IMR-90 (cell line): ENCODE measurements around the gene KDF1. TPM values are rescaled to one million over a fixed set of nuclear protein-coding genes. Genes with fewer than 3 reads are reported as not detected.
A peak's percentile ranks its signal among the peaks of the same experiment; 100 is the strongest.

Experiments used
- ATAC-seq: fragments of 200-7000 bp; cut with Tn5 transposase; 2 replicates; pipeline ENCODE4 v1.9.1; 2020; ENCODE audit warnings: low read depth, mild to moderate bottlenecking, moderate library complexity
- BruUV-seq: library from RNA; stranded (reverse); fragments of 400-500 nt; replicated peaks from 2 replicates; lab custom pipeline; 2021; lab: Mats Ljungman, UMichigan
- CTCF ChIA-PET: fragments of 300-600 bp; formaldehyde crosslinking; extraction: SDS; loops from one replicate; lab custom pipeline; 2021; ENCODE audit warnings: antibody characterized with exemption; lab: Yijun Ruan, JAX
- POLR2A ChIA-PET: fragments of 300-600 bp; sonication (Branson Sonifier 250); formaldehyde crosslinking; loops from one replicate; lab custom pipeline; 2022; ENCODE audit warnings: antibody characterized with exemption; ENCODE audit not compliant: unreplicated experiment; lab: Charles Lee
- DNase-seq: peaks from one replicate; pipeline ENCODE4 v3.0.0; 2013
- H2AFZ ChIP-seq: replicated peaks from 2 replicates; pipeline ENCODE3; 2013; ENCODE audit warnings: low read length, mild to moderate bottlenecking; ENCODE audit not compliant: poor library complexity
- H2AK5ac ChIP-seq: 2 replicates; pipeline ENCODE4 v1.6.1; 2013; ENCODE audit warnings: low read depth, low read length, inconsistent platforms
- H2AK9ac ChIP-seq: replicated peaks from 2 replicates; pipeline ENCODE3; 2013; ENCODE audit warnings: mild to moderate bottlenecking, low read depth, low read length, moderate library complexity; ENCODE audit not compliant: poor library complexity
- H2BK120ac ChIP-seq: 2 replicates; pipeline ENCODE4 v1.6.1; 2013; ENCODE audit warnings: low read depth, low read length, inconsistent platforms
- H2BK15ac ChIP-seq: 3 replicates; pipeline ENCODE4 v1.6.1; 2013; ENCODE audit warnings: low read depth, low read length, inconsistent platforms
- H2BK20ac ChIP-seq: 2 replicates; pipeline ENCODE4 v1.6.1; 2013; ENCODE audit warnings: low read depth, mild to moderate bottlenecking, inconsistent platforms, low read length, moderate library complexity
- H2BK5ac ChIP-seq: 2 replicates; pipeline ENCODE4 v1.6.1; 2013; ENCODE audit warnings: mild to moderate bottlenecking, low read depth, low read length, inconsistent platforms; ENCODE audit not compliant: poor library complexity, severe bottlenecking
- H3K14ac ChIP-seq: replicated peaks from 2 replicates; pipeline ENCODE4 v1.6.1; 2013; ENCODE audit warnings: low read depth, low read length, inconsistent platforms
- H3K18ac ChIP-seq: 2 replicates; pipeline ENCODE4 v1.6.1; 2013; ENCODE audit warnings: low read depth, low read length, control low read depth
- H3K23ac ChIP-seq: 2 replicates; pipeline ENCODE4 v1.6.1; 2013; ENCODE audit warnings: low read depth, low read length, inconsistent platforms
- H3K27ac ChIP-seq: 2 replicates; pipeline ENCODE4 v1.5.1; 2013; ENCODE audit warnings: mild to moderate bottlenecking, control low read depth, low read length; ENCODE audit not compliant: insufficient read depth
- H3K27me3 ChIP-seq: 2 replicates; pipeline ENCODE4 v1.6.1; 2013; ENCODE audit warnings: low read length; ENCODE audit not compliant: control insufficient read depth, insufficient read depth
- H3K36me3 ChIP-seq: 2 replicates; pipeline ENCODE4 v1.6.1; 2013; ENCODE audit warnings: low read length, mixed read lengths; ENCODE audit not compliant: control insufficient read depth, insufficient read depth
- H3K4ac ChIP-seq: 2 replicates; pipeline ENCODE4 v1.6.1; 2013; ENCODE audit warnings: low read depth, low read length, inconsistent platforms
- H3K4me1 ChIP-seq: 2 replicates; pipeline ENCODE4 v1.6.1; 2013; ENCODE audit warnings: low read length, mixed read lengths; ENCODE audit not compliant: control insufficient read depth, insufficient read depth
- H3K4me2 ChIP-seq: 2 replicates; pipeline ENCODE4 v1.6.1; 2013; ENCODE audit warnings: low read depth, mild to moderate bottlenecking, control low read depth, low read length, moderate library complexity
- H3K4me3 ChIP-seq: 2 replicates; pipeline ENCODE4 v1.5.1; 2013; ENCODE audit warnings: low read depth, mild to moderate bottlenecking, control low read depth, low read length, moderate library complexity; ENCODE audit not compliant: insufficient read depth
- H3K56ac ChIP-seq: 2 replicates; pipeline ENCODE4 v1.6.1; 2013; ENCODE audit warnings: low read length, inconsistent platforms; ENCODE audit not compliant: insufficient read depth; ENCODE audit errors: extremely low read depth
- H3K79me1 ChIP-seq, 2 experiments: 2 replicates each; pipeline ENCODE4 v1.6.1; 2013; ENCODE audit warnings: low read length in 2 of 2, inconsistent platforms in 1 of 2, low read depth in 1 of 2
- H3K9ac ChIP-seq: 2 replicates; pipeline ENCODE4 v1.6.1; 2013; ENCODE audit warnings: low read depth, low read length, control low read depth
- H3K9me1 ChIP-seq: 2 replicates; pipeline ENCODE4 v1.6.1; 2013; ENCODE audit warnings: low read length, inconsistent platforms; ENCODE audit not compliant: insufficient read depth
- H3K9me3 ChIP-seq: 2 replicates; pipeline ENCODE4 v1.6.1; 2013; ENCODE audit warnings: low read length; ENCODE audit not compliant: control insufficient read depth, insufficient read depth
- H4K20me1 ChIP-seq: 2 replicates; pipeline ENCODE4 v1.6.1; 2013; ENCODE audit warnings: low read length, inconsistent platforms; ENCODE audit not compliant: insufficient read depth
- H4K5ac ChIP-seq: 2 replicates; pipeline ENCODE4 v1.6.1; 2013; ENCODE audit warnings: mild to moderate bottlenecking, low read depth, low read length, control low read depth
- H4K8ac ChIP-seq, 2 experiments: 2 replicates each; pipeline ENCODE4 v1.6.1; 2013; ENCODE audit warnings: low read depth in 2 of 2, low read length in 2 of 2, control low read depth in 1 of 2, inconsistent platforms in 1 of 2
- H4K91ac ChIP-seq: 2 replicates; pipeline ENCODE4 v1.6.1; 2013; ENCODE audit warnings: low read depth, low read length, inconsistent platforms; ENCODE audit not compliant: insufficient read depth
- BHLHE40 ChIP-seq: fragments of 150-350 bp; IDR thresholded peaks from 2 replicates; pipeline ENCODE4 v1.6.1; 2016; ENCODE audit warnings: mild to moderate bottlenecking, low read depth, low read length
- MAFK ChIP-seq: IDR thresholded peaks from 2 replicates; pipeline ENCODE4 v1.6.1; 2012; ENCODE audit warnings: low read depth, low read length, improper control_type of control experiment
- MXI1 ChIP-seq: IDR thresholded peaks from 2 replicates; pipeline ENCODE4 v1.6.1; 2012; ENCODE audit warnings: low read depth, mild to moderate bottlenecking, low read length, moderate library complexity, borderline replicate concordance
- NFE2L2 ChIP-seq: fragments of 150-350 bp; IDR thresholded peaks from 2 replicates; pipeline ENCODE4 v1.6.1; 2016; ENCODE audit warnings: low read depth, mild to moderate bottlenecking, low read length
- RAD21 ChIP-seq: IDR thresholded peaks from 2 replicates; pipeline ENCODE4 v1.6.1; 2012; ENCODE audit warnings: low read length, improper control_type of control experiment
- RCOR1 ChIP-seq: IDR thresholded peaks from 2 replicates; pipeline ENCODE4 v1.6.1; 2012; ENCODE audit warnings: mild to moderate bottlenecking, low read length, improper control_type of control experiment; ENCODE audit not compliant: insufficient replicate concordance
- RFX5 ChIP-seq: IDR thresholded peaks from 2 replicates; pipeline ENCODE4 v1.8.0; 2012; ENCODE audit warnings: low read depth, mild to moderate bottlenecking, low read length, moderate library complexity
- SMC3 ChIP-seq: fragments of 150-350 bp; IDR thresholded peaks from 2 replicates; pipeline ENCODE4 v1.6.1; 2016; ENCODE audit warnings: low read depth, mild to moderate bottlenecking, antibody characterized with exemption, low read length, moderate library complexity
- USF2 ChIP-seq: fragments of 150-350 bp; IDR thresholded peaks from 2 replicates; pipeline ENCODE4 v1.6.1; 2017; ENCODE audit warnings: mild to moderate bottlenecking, antibody characterized with exemption, low read length, low read depth
- WGBS, 2 experiments: methylation state at CpG; one replicate each; pipeline versions ENCODE4 v1.1.5 to v1.1.7; 2013; ENCODE audit warnings: missing lambda C conversion rate in 2 of 2; ENCODE audit not compliant: insufficient read length in 1 of 2; ENCODE audit errors: extremely low coverage in 2 of 2; 5-methylcytosine and 5-hydroxymethylcytosine counted together
- dilution Hi-C: fragments of 300-500 bp; cut with HindIII; formaldehyde crosslinking; loops from one replicate; pipeline ENCODE4 v1.14.3; 2018; ENCODE audit warnings: low sequenced_read_pairs; ENCODE audit not compliant: unreplicated experiment
- in situ Hi-C: fragments of 300-500 bp; cut with MboI; formaldehyde crosslinking; loops from 3 replicates; pipeline ENCODE4 v1.14.3; 2019; ENCODE audit warnings: low sequenced_read_pairs, inconsistent platforms, mixed read lengths
- intact Hi-C: fragments of 100-400 bp; cut with micrococcal nuclease; formaldehyde crosslinking; loops from 2 replicates; pipeline ENCODE4 v1.10.0; 2022
- polyA plus RNA-seq, 3 experiments: library from polyadenylated mRNA; depleted of rRNA; stranded (reverse); fragments of >200 nt; gene quantifications; 2 replicates each; pipeline ENCODE4 v1.2.3, GENCODE V29; 2012; ENCODE audit warnings: low replicate concordance in 1 of 3
- total RNA-seq: library from RNA; depleted of rRNA; stranded (reverse); fragments of >200 nt; gene quantifications from 2 replicates; pipeline ENCODE4 v1.2.3, GENCODE V29; 2012
- TF ChIP-seq, protein P1 (sequence below): fragments of 150-350 bp; IDR thresholded peaks from 2 replicates; pipeline ENCODE4 v1.6.1; 2016; ENCODE audit warnings: low read depth, mild to moderate bottlenecking, low read length, moderate library complexity, borderline replicate concordance

KDF1 gene
- total and polyA plus RNA-seq, 2 of the 4 experiments (the other 2 are of a cell fraction): not detected

DNA sequence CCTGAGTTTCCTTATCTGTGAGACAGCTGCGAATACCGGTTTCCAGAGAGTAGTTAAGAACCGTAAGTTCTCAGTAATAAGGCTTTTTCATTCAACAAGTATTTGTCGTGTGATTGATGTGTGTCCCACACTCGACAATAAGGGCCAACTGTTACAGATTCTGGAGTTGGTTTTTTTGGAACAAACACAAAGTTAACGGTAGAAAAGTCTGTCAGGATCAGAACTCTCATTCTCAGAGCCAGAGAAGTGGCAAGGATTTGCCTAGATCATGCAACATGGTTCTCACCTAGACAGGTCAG, 37.9 kb downstream of the KDF1 start:
- Histone ChIP-seq H2BK15ac (no peak overlapping the region), H3K18ac (no peak overlapping the region), H3K27me3 (no peaks in the 10 kb centered on the region), H2BK5ac (peak overlapping the region; percentile 79), H3K4me1 (peaks cover 6% of the 10 kb centered on the region), H4K5ac (peak overlapping the region; percentile 41), H3K56ac (peak overlapping the region; percentile 71), H4K20me1 (peaks cover 21% of the 10 kb centered on the region), H3K9me1 (peaks cover 18% of the 10 kb centered on the region), H3K27ac (peak overlapping the region; percentile 79), H3K36me3 (peaks cover 12% of the 10 kb centered on the region), H2AFZ (peak overlapping the region; percentile 94), H4K91ac (peak overlapping the region; percentile 78), H3K14ac (peak overlapping the region; percentile 96), H3K79me1 (peaks cover 20 to 38% of the 10 kb centered on the region in 2 experiments), H3K9me3 (no peaks in the 10 kb centered on the region), H4K8ac (peak overlapping the region; percentile 60 to 98), H2BK20ac (peak overlapping the region; percentile 11; the same call in 1 of the 2 replicates), H3K23ac (peak overlapping the region; percentile 94), H2AK5ac (peak overlapping the region; percentile 94), H2BK120ac (no peak overlapping the region), H3K4me3 (peak overlapping the region; percentile 71), H3K9ac (peak overlapping the region; percentile 83), H3K4ac (peak overlapping the region; percentile 94; the same call in 1 of the 2 replicates), H3K4me2 (peak overlapping the region; percentile 100), H2AK9ac (peak overlapping the region; percentile 98)
- 60% methylated on average over 3 of the region's 6 CpGs; no CpG with 5 or more reads in 1 of the 2 experiments for WGBS, 2 experiments
- TF ChIP-seq RCOR1: no peak
- TF ChIP-seq MAFK: no peak
- TF ChIP-seq RFX5: no peak
- TF ChIP-seq, protein P1, sequence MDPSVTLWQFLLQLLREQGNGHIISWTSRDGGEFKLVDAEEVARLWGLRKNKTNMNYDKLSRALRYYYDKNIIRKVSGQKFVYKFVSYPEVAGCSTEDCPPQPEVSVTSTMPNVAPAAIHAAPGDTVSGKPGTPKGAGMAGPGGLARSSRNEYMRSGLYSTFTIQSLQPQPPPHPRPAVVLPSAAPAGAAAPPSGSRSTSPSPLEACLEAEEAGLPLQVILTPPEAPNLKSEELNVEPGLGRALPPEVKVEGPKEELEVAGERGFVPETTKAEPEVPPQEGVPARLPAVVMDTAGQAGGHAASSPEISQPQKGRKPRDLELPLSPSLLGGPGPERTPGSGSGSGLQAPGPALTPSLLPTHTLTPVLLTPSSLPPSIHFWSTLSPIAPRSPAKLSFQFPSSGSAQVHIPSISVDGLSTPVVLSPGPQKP: no peak
- TF ChIP-seq NFE2L2: no peak
- TF ChIP-seq SMC3: no peak
- TF ChIP-seq BHLHE40: no peak
- no peak for TF ChIP-seq MXI1
- TF ChIP-seq USF2: no peak
- no peak for TF ChIP-seq RAD21
- DNase-seq (no peak), ATAC-seq (no peak)
- intact Hi-C loops: no loop called here
- CTCF ChIA-PET: no interaction called here
- dilution Hi-C loops: no loop called here
- in situ Hi-C loops: no loop called here
- BruUV-seq: TSS peak; percentile 60
- POLR2A ChIA-PET: no interaction called here
